SW480 (cell line): ENCODE results near the gene SPATA31E1.
"Not testable (repeated sequence)": the region's sequence is repeated elsewhere in the genome, so short reads cannot be mapped to it uniquely, and the experiment has no call there.

Source experiments
- DNase-seq: peaks from one replicate; pipeline ENCODE4 v3.0.0-alpha.2; 2016; ENCODE audit warnings: low spot score

Gene SPATA31E1

DNA sequence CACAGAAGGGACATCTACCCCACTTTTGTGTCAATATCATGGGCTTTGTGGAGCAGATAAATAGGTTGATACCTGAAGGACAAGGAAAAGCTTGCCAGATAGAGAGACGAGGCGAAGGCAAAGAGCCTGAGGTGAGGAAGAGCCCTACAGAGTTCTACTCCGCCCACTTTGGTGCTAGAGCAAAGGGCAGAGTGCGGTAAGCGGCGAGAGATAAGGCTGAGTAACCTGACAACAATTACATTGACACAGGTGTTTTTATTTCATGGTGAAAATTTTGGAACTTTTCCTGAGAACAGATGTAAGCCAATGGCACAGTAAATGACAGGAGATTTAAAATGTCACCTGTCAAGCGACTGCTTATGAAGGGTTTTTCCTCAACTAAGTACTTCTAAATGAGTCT lies 51.8 kb downstream of the SPATA31E1 start:
- DNase-seq = not testable (repeated sequence)

DNA sequence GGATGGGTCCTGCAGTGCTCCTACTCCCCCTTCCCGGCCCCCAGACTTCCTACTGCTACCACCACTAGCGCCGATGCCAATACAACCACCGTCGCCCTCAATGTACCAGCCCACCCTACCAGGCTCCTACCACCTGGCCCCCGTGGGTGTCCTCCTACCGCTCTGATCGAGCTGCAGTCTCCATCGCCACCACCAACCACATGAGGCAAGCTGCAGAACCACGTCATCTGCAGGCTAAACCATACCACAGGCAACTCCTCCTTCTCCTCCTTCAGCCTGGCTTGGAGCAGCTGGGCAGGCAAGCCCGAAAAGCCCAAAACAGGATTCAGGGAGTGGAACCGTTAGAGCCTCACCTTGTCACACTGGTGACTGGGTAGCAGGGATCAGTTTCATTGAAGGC lies 54.7 kb downstream of the SPATA31E1 start:
- DNase-seq = not testable (repeated sequence)

DNA sequence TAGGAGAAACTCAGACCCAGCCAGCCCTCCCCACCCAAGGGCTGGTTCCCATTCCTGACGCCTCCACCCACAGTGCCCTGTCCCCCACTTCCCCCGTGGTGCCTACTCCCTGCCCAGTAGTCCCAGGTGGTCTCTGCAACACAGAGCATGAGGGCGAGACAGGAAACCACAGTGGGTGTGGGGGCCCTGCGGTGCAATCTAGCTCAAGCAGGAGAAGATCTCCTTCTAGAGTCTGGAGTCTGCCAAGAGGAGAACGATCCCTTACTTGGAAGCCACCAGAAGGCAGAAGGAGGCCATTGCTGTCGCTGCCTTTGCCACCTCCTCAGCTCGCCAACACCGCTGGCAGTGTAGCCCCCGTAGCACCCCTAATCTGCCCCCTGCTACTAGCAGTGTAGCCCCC lies 55.2 kb downstream of the SPATA31E1 start:
- not testable (repeated sequence) for DNase-seq

DNA sequence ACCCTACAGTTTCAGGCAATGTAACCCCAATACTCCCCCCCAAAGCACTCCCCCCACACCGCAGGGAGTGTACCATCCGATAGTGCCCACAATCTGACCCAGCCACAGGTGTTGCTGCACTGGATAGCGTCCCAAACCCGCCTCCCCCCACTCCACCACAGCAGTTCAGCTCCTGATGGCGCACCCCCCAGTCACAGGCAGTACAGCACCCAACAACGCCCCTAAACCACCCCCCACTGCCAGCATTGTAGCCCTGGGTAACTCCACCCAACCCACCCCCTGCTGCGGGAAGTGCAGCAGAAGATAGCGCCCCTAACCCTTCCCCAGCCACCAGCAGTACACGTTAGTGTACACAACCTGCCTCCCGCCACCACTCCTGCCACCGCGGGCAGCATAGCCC lies 55.7 kb downstream of the SPATA31E1 start:
- not testable (repeated sequence) for DNase-seq
